HG03460 (cell line): ENCODE data around the gene PRMT6.
"Not testable (repeated sequence)": the region's sequence is repeated elsewhere in the genome, so short reads cannot be mapped to it uniquely, and the experiment has no call there.

Experiments used
- ATAC-seq: cut with Tn5 transposase; IDR thresholded peaks from one replicate; pipeline ENCODE4 v1.9.1; 2021; ENCODE audit not compliant: unreplicated experiment

Gene PRMT6

DNA sequence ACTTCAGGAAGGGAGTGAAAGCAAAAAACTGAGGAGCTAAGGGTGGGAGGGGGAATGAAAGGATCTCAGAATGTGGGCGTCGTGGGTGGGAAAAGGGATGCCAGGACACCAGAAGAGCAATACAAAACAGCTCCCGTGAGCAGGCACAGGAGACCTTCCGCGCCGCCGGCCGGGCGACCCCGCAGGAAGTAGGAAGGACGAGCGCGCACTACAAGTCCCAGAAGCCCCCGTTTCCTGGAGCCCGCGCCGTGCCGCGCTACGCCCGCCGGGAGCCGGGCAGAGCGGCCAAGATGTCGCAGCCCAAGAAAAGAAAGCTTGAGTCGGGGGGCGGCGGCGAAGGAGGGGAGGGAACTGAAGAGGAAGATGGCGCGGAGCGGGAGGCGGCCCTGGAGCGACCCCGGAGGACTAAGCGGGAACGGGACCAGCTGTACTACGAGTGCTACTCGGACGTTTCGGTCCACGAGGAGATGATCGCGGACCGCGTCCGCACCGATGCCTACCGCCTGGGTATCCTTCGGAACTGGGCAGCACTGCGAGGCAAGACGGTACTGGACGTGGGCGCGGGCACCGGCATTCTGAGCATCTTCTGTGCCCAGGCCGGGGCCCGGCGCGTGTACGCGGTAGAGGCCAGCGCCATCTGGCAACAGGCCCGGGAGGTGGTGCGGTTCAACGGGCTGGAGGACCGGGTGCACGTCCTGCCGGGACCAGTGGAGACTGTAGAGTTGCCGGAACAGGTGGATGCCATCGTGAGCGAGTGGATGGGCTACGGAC is at the start of gene PRMT6:
PRMT6 (plus strand) TSS at position 249 of the 771 bp plus-strand sequence; CDS start at position 291, 42 bp downstream.
- peak; percentile 94 for ATAC-seq

DNA sequence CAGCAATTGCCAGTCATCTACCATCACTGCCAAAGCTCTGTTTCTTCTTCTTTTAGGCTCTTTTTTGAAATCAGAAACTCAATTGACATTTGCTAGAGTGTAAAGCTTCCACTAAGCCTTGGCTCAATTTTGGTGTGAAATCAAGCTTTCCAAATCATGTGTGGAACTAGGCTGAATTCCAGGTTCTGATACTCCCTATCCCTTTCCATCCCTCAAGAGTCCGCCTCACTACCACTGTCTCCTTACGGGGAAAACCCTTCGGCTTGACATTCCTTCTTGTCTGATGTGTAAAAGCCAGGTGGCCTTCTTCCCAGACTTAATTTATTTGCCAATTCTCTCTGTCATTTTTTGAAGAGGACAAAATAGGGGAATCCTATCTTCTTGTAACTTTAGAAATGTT is 47.2 kb upstream of the PRMT6 start:
- ATAC-seq: no peak

DNA sequence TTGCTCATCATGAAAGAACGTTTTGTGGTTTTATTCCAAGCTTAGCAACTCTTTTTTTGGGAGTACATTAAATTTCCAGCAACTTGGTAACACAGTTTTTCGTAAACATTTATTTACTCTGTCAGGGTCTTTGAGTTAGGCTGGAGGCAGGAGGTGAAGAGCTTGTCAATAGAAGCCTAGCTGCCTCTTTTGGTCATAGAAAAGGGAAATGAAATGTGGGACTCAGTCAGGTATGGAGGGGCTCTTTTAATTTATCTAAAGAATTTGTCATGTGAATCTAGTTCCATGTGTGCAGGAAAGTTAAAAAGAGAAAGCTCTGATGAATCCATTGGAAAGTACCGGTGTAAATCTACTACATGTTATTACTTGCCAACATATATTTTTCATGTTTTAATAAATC is 45.9 kb upstream of the PRMT6 start:
- ATAC-seq: no peak

DNA sequence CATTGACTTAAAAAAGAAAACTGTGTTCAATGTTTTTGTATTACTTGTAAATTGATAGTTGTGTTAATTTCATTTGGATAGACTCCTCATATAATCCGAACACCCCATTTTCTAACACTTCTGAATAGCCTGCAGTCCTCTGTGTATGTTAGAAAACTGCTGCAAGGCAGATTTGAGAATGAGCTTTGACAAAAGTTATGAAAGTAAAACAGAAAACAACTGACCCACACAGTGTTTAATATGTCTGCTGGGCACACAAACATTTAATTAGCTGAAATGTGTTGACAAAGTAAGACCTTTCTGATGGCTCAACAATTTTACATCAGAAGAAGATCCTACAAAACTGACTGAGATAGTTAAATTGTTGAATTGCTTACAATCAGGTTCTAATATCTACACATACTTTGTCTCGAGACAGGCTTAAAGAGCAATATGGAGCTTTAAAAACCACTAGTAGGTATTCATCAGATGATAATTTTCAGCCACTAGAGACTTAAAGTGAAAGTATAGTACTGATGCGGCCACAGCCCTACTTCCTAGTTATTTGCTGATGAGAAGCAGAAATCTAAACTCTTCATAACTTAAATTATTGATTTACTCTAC is 40.0 kb upstream of the PRMT6 start:
- no peak for ATAC-seq

DNA sequence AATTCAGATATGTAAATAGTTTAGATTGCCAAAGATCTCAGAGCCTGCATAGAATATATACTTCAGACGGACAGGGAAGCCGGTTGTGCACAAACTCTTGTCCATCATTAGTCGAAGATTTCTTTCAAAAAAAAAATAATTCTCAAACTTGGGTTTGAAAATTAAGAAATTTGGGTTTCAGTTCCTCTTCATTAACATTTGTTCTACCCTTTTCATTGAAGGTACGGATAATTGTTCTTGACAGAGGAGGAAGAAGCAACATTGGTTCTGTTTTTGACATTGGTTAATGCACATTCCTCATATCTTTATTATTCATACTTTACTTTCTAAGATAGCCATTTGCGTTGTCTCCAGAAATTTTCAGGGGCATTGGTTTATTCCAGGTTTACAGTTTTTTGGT is 38.0 kb upstream of the PRMT6 start:
- ATAC-seq: no peak

DNA sequence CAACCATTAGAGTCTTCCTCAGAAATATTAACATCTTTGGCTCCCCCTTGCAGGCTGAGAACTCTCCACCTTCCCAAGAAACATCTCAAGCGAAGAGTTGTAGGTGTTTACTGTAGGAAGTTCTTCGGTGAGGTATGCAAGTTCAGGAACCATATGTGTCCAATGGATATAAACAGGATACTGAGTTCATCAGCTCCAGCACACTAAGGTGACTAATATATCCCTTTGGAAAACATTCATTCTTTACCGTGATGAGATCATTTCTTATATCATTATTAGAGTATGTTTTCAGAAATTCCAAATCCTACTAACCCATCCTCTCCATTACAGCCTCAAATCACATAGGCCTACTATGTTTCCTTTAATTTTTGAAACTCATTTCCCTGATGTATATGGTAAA is 37.3 kb upstream of the PRMT6 start:
- no peak for ATAC-seq

DNA sequence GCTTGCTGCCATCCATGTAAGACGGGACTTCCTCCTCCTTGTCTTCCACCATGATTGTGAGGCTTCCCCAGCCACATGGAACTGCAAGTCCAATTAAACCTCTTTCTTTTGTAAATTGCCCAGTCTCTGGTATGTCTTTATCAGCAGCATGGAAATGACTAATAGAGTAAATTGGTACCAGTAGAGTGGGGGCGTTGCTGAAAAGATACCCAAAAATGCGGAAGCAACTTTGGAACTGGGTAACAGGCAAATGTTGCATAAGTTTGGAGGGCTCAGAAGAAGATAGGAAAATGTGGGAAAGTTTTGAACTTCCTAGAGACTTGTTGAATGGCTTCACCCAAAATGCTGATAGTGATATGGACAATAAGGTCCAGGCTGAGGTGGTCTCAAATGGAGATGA is 17.6 kb upstream of the PRMT6 start:
- not testable (repeated sequence) for ATAC-seq

DNA sequence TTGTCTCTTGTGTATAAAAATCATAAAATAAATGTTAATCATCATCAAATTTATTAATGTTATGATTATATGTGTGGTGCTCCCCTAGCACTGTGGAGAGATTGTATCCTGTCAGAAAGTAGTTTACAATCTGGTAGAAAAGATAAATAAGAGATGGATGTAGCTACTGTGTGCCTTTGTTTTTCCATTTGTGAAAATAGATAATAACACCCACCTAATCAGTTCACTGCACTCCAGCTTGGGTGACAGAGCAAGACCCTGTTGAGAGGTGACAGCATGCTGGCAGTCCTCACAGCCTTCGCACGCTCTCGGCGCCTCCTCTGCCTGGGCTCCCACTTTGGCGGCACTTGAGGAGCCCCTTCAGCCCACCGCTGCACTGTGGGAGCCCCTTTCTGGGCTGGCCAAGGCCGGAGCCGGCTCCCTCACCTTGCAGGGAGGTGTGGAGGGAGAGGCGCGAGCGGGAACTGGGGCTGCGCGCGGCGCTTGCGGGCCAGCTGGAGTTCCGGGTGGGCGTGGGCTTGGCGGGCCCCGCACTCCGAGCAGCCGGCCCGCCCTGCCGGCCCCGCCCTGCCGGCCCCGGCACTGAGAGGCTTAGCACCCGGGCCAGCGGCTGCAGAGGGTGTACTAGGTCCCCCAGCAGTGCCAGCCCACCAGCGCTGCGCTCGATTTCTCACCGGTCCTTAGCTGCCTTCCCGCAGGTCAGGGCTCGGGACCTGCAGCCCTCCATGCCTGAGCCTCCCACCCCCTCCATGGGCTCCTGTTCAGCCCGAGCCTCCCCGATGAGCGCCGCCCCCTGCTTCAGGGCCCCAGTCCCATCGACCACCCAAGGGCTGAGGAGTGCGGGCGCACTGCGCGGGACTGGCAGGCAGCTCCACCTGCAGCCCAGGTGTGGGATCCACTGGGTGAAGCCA is 11.9 kb upstream of the PRMT6 start:
- not testable (repeated sequence) for ATAC-seq

DNA sequence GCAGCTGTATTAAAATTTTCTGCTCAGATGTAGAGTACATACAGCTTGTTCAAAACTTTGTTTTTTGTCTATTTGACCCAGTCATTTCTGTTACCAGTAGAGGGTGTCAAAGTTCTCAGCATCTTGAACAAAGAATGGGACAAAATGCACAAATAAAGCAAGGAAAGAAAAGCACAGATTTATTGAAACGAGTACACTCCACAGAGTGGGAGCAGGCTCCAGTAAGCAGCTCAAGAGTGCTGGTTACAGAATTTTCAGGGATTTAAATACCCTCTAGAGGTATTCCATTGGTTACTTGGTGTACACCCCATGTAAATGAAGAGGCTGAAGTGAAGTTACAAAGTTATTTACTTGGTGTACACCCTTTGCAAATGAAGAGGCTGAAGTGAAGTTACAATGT is 8.9 kb upstream of the PRMT6 start:
- no peak for ATAC-seq

DNA sequence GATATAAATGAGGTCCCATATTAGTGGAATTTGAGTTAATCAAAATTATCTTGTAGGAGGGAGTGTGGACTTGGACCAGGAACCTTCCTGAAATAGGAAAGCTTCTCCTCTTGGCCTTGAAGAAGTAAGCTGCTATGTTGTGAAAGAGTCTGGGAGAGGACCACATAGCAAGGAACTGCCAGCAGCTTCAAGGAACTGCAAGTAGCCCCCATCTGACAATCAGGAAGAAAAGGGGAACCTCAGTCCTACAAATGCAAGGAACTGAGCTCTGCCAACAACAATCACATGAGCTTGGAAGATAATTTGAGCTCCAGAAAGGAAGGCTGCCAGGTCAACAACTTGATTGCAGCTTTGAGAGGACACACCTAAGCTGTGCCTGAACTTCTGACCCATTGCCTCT is 8.2 kb upstream of the PRMT6 start:
- no peak for ATAC-seq

DNA sequence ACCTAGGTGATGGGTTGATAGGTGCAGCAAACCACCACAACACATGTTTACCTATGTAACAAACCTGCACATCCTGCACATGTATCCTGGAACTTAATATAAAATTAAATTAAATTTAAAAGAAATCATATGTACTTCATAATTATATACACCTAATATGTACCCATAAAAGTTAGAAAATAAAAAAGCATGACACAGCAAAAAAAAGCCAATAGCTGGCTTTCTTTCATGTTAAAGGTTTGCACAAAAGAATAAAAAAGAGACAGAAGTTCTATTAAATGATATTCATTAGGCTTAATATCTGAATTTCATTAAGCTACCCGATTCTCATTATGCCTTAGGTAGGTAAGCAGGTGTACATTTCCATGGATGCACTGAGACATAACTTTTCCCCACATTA is 5.2 kb upstream of the PRMT6 start:
- ATAC-seq: no peak

DNA sequence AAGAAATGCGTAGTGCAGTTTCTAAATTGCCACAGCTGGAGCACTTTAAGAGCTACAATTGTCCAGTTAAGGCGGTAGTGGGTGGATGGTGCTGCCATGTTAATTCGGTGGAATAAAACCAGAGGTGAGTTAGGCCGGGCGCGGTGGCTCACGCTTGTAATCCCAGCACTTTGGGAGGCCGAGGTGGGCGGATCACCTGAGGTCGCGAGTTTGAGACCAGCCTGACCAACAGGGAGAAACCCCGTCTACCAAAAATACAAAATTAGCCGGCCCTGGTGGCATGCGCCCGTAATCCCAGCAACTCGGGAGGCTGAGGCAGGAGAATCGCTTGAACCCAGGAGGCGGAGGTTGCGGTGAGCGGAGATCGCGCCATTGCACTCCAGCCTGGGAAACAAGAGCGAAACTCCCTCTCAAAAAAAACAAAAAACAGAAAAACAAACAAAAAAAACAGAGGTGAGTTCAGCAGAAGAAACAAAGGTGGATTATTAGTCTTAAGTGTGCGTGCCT is 502 bp upstream of the PRMT6 start:
- not testable (repeated sequence) for ATAC-seq

DNA sequence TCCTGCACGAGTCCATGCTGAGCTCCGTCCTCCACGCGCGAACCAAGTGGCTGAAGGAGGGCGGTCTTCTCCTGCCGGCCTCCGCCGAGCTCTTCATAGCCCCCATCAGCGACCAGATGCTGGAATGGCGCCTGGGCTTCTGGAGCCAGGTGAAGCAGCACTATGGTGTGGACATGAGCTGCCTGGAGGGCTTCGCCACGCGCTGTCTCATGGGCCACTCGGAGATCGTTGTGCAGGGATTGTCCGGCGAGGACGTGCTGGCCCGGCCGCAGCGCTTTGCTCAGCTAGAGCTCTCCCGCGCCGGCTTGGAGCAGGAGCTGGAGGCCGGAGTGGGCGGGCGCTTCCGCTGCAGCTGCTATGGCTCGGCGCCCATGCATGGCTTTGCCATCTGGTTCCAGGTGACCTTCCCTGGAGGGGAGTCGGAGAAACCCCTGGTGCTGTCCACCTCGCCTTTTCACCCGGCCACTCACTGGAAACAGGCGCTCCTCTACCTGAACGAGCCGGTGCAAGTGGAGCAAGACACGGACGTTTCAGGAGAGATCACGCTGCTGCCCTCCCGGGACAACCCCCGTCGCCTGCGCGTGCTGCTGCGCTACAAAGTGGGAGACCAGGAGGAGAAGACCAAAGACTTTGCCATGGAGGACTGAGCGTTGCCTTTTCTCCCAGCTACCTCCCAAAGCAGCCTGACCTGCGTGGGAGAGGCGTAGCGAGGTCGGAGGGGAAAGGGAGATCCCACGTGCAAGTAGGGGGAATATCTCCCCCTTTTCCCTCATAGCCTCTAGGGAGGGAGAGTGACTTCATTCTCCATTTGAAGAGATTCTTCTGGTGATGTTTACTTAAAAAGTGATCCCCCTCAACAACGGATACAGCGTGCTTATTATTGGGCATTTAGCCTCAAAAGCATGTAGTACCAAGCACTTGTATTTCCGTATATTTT is 991 bp downstream of the PRMT6 start:
- ATAC-seq: peak; percentile 59

DNA sequence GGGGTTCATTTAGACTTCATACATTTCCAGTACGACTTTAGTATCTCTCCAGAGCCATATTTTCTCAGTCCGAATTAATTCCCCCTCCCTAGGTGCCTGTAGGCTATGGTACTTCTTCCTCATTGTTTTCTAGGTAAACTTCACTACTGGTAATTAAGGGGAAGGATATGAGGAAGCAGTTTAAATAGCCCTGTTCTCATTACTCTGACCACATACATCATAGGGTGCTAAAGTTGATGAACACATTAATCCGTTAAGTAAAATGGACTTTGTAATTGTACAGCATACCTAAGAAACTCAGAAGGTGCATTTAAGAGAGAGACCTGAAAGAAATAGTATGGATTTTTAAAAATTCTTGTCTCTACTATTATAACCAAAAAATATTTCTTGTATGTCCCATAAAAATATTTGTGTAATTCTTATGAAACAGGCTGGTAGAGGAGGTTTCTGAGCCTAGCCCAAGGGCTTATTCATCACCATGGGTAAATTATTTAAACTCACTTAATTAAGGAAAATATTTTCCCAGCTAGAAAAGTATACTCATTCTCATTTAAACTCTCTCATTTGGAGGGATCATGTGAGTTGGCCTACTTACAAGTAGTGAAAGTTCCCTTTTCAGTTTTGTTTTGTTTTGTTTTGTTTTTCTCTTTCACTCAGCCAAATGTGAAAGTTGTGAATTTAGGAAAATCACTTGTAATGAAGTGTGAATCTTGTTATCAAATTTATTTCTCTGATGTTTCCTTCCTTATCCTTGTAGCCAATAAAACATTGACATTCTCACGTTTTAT is 2.0 kb downstream of the PRMT6 start:
- no peak for ATAC-seq

DNA sequence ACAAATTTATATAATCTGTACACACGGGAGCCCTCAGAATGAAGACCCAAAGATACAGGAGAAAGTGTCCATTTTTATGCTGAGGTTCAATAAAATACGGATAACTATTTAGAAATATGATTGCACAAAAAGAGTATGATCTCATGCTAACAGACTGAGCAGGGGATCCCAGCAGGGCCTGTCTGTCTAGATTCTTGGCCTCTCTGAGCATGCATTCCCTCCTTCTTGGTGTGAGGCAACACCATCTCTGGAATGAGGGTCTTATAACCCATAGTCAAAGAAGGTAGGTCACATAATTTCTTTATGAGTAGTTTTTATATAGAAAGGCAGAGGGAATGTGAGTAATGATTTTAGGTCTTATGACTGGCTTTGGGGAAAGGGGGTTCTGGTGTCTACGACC is 5.4 kb downstream of the PRMT6 start:
- no peak for ATAC-seq

DNA sequence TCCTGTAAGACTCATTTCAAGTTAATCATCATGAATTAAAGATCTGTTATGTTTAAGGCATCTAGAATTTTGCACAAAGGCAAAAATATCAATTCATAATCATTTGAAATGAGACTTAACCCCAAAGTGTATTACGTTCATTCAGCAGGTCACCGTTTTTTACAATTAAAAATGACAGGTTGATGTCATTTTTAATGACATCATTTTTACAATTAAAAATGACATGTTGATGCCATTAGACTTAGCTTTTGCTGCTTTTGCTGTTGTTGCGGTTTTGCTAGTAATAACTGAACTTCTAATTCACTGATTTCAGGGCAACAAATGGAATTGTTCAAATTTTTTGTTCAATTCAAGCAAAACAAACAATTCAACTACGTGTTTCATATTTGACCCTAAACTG is 17.0 kb downstream of the PRMT6 start:
- ATAC-seq: no peak

DNA sequence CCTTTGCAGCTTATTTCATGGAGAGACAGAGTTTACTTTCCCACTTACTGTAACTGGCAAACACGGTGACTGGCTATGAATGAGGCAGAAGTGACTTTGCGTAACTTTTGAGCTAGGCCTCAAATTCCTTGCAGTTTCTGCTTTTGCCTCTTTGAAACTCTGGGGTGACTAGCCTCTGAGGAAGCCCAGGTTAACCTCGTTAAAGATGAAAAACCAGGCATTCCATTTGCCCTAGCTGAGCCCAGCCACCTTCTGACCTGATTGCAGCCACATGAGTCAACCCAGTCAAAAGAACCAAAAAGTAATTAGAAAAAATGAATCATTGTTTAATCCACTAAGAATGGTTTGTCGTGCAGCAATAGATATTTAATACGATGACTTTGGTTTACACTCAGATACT is 20.4 kb downstream of the PRMT6 start:
- no peak for ATAC-seq

DNA sequence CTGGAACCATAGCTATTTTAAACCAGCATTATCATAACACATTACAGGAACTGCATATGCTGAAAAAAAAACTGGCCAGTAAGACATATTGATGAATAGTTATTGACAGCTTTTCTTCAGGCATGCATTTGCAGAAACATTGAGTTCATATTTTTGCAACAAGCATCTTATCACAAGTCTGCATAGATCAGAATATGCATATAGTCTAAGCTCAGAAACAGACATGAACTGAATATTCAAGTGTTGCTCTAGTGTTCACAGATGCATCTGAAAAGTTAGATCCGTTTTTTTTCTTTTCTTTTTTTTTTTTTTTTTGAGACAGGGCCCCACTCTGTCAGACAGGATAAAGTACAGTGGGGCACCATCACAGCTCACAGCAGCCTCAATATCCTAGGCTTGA is 22.8 kb downstream of the PRMT6 start:
- no peak for ATAC-seq

DNA sequence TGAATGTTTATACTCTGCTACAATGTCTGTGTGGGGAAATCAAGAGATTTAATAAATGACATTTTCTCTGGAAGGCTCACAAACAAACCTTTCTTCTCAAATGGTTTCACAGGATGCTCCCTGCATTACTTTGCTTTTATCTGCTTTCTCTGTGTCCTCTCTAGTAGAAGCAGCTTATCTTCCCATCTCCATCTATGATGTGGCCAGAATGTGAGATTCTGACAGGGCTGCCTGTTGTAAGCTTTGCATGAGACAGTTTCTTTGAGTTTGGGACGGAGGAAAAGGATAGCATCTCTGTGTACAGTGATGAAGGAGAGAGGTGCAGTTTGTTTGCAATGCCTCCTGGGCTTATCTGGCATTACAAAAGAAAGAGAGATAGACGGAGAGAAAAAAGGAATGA is 24.6 kb downstream of the PRMT6 start:
- ATAC-seq: no peak

DNA sequence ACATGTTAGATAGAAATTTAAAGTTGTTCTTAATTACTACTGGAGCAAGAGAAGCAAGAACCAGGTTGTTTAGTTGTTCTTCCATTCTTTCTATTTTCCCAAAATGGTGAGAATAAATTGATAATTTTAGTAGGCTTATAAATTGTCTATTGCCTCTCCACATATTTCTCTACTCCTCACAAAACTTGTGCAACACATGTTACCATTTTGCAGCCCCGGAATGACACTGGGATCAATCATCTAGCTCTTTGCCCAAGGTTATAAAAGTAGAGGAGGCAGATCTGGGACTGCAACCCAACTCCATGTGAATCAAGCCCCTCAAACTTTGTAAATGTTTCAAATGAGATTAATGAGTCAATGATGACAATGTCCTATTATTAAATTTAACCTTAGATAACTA is 34.9 kb downstream of the PRMT6 start:
- ATAC-seq: no peak
